SK-N-SH (cell line): Measurements from ENCODE around the gene NEK7. TPM values are rescaled to one million over a fixed set of nuclear protein-coding genes. Genes with fewer than 3 reads are reported as not detected.
A peak's percentile ranks its signal among the peaks of the same experiment; 100 is the strongest.
"Not testable (repeated sequence)": the region's sequence is repeated elsewhere in the genome, so short reads cannot be mapped to it uniquely, and the experiment has no call there.

ENCODE experiments used
- CTCF ChIA-PET: fragments of 300-600, 350-600 bp; formaldehyde crosslinking; extraction: SDS; loops from one replicate; lab custom pipeline; 2021; lab: Yijun Ruan, JAX
- POLR2A ChIA-PET: fragments of 350-600 bp; sonication (Branson Sonifier 250); formaldehyde crosslinking; extraction: SDS; loops from one replicate; lab custom pipeline; 2020; ENCODE audit warnings: antibody characterized with exemption, inconsistent platforms; lab: Yijun Ruan, JAX
- DNase-seq: peaks from one replicate; pipeline ENCODE4 v3.0.0; 2012
- H2AFZ ChIP-seq: fragments of 200-600 bp; sonication (generic); 2 replicates; pipeline ENCODE4 v1.8.1; 2016; ENCODE audit warnings: antibody characterized with exemption, mild to moderate bottlenecking, low read depth
- H3F3A ChIP-seq: fragments of 200-600 bp; sonication (generic); replicated peaks from 2 replicates; pipeline ENCODE3; 2016; ENCODE audit warnings: antibody characterized with exemption, mild to moderate bottlenecking; ENCODE audit not compliant: insufficient read depth
- H3K27ac ChIP-seq, 2 experiments: fragments of 200-500 bp in 1 of 2; fragments of 200-600 bp in 1 of 2; sonication (Bioruptor generic) in 1 of 2; sonication (generic), shearing (Covaris generic) in 1 of 2; 2 replicates each; pipeline versions ENCODE4 v1.5.1 to v1.6.1; 2014 to 2016; ENCODE audit warnings: low read depth in 2 of 2, inconsistent platforms in 1 of 2, low read length in 1 of 2, mild to moderate bottlenecking in 1 of 2, mixed read lengths in 1 of 2
- H3K27me3 ChIP-seq: fragments of 200-600 bp; sonication (generic), shearing (Covaris generic); 2 replicates; pipeline ENCODE4 v1.6.1; 2016; ENCODE audit warnings: mixed run types; ENCODE audit not compliant: insufficient read depth
- H3K36me3 ChIP-seq, 2 experiments: fragments of 200-500 bp in 1 of 2; fragments of 200-600 bp in 1 of 2; sonication (Bioruptor generic) in 1 of 2; sonication (generic) in 1 of 2; replicated peaks in 1 of 2; 2 replicates each; pipeline versions ENCODE3 to v1.5.1; 2014 to 2016; ENCODE audit warnings: low read length in 1 of 2, mild to moderate bottlenecking in 1 of 2; ENCODE audit not compliant: insufficient read depth in 2 of 2, control insufficient read depth in 1 of 2
- H3K4me1 ChIP-seq, 2 experiments: fragments of 200-500 bp in 1 of 2; fragments of 200-600 bp in 1 of 2; sonication (Bioruptor generic) in 1 of 2; sonication (generic), shearing (Covaris generic) in 1 of 2; 2 replicates each; pipeline versions ENCODE4 v1.5.1 to v1.6.1; 2014 to 2016; ENCODE audit warnings: low read depth in 1 of 2, low read length in 1 of 2, mixed run types in 1 of 2; ENCODE audit not compliant: insufficient read depth in 2 of 2, control insufficient read depth in 1 of 2
- H3K4me2 ChIP-seq: fragments of 200-600 bp; sonication (generic), shearing (Covaris generic); 2 replicates; pipeline ENCODE4 v1.6.1; 2017; ENCODE audit warnings: mixed run types
- H3K4me3 ChIP-seq, 2 experiments: fragments of 200-500 bp in 1 of 2; fragments of 200-600 bp in 1 of 2; sonication (Bioruptor generic) in 1 of 2; sonication (generic), shearing (Covaris generic) in 1 of 2; 2 replicates each; pipeline versions ENCODE4 v1.5.1 to v1.8.1; 2014 to 2016; ENCODE audit warnings: low read depth in 2 of 2, inconsistent platforms in 1 of 2, low read length in 1 of 2, mild to moderate bottlenecking in 1 of 2, mixed read lengths in 1 of 2, moderate library complexity in 1 of 2
- H3K79me2 ChIP-seq: fragments of 200-600 bp; sonication (generic); 2 replicates; pipeline ENCODE4 v1.8.1; 2017; ENCODE audit warnings: mild to moderate bottlenecking; ENCODE audit not compliant: insufficient read depth
- H3K9ac ChIP-seq: fragments of 200-600 bp; sonication (generic); 2 replicates; pipeline ENCODE4 v1.6.1; 2017; ENCODE audit warnings: mixed run types
- H3K9me2 ChIP-seq: fragments of 200-600 bp; sonication (generic); 2 replicates; pipeline ENCODE4 v1.6.1; 2017; ENCODE audit warnings: mixed run types
- H3K9me3 ChIP-seq: fragments of 200-600 bp; sonication (generic); 2 replicates; pipeline ENCODE4 v1.6.1; 2017; ENCODE audit warnings: mixed run types, mild to moderate bottlenecking, moderate library complexity
- H4K20me1 ChIP-seq: fragments of 200-600 bp; sonication (generic); 2 replicates; pipeline ENCODE4 v1.6.1; 2017; ENCODE audit warnings: mild to moderate bottlenecking, mixed run types; ENCODE audit not compliant: insufficient read depth
- FOSL2 ChIP-seq: IDR thresholded peaks from 2 replicates; pipeline ENCODE4 v1.4.0; 2012; ENCODE audit warnings: low read depth, mild to moderate bottlenecking, moderate library complexity, borderline replicate concordance
- FOXM1 ChIP-seq: IDR thresholded peaks from 2 replicates; pipeline ENCODE4 v1.4.0; 2012; ENCODE audit warnings: low read depth, mild to moderate bottlenecking
- GABPA ChIP-seq: IDR thresholded peaks from 2 replicates; pipeline ENCODE4 v1.4.0; 2012; ENCODE audit warnings: low read depth, mild to moderate bottlenecking
- GATA2 ChIP-seq: sonication (generic); formaldehyde crosslinking; IDR thresholded peaks from 2 replicates; pipeline ENCODE4 v1.5.0; 2020; ENCODE audit warnings: mild to moderate bottlenecking, missing genetic modification reagents
- JUND ChIP-seq: IDR thresholded peaks from 2 replicates; pipeline ENCODE4 v1.4.0; 2012
- MXI1 ChIP-seq: IDR thresholded peaks from 2 replicates; pipeline ENCODE4 v1.6.1; 2012; ENCODE audit warnings: mild to moderate bottlenecking, low read depth, low read length, improper control_type of control experiment
- NFIC ChIP-seq: IDR thresholded peaks from 2 replicates; pipeline ENCODE4 v1.4.0; 2012; ENCODE audit warnings: borderline replicate concordance
- NRF1 ChIP-seq: IDR thresholded peaks from 2 replicates; pipeline ENCODE4 v1.6.1; 2012; ENCODE audit warnings: low read depth, mild to moderate bottlenecking, low read length
- RCOR1 ChIP-seq: fragments of 150-350 bp; IDR thresholded peaks from 2 replicates; pipeline ENCODE4 v1.6.1; 2017; ENCODE audit warnings: antibody characterized with exemption, low read length
- RXRA ChIP-seq: IDR thresholded peaks from 2 replicates; pipeline ENCODE4 v1.4.0; 2012; ENCODE audit warnings: low read depth, mild to moderate bottlenecking, borderline replicate concordance
- SMC3 ChIP-seq: IDR thresholded peaks from 2 replicates; pipeline ENCODE4 v1.6.1; 2012; ENCODE audit warnings: low read depth, low read length, improper control_type of control experiment
- TEAD4 ChIP-seq: IDR thresholded peaks from 2 replicates; pipeline ENCODE4 v1.4.0; 2012; ENCODE audit warnings: mild to moderate bottlenecking, borderline replicate concordance; ENCODE audit not compliant: insufficient read depth
- USF2 ChIP-seq: fragments of 150-350 bp; IDR thresholded peaks from 2 replicates; pipeline ENCODE4 v1.6.1; 2017; ENCODE audit warnings: antibody characterized with exemption, low read length, low read depth, borderline replicate concordance
- ZBTB33 ChIP-seq: IDR thresholded peaks from 2 replicates; pipeline ENCODE4 v1.4.0; 2012; ENCODE audit warnings: low read depth, borderline replicate concordance
- WGBS: methylation state at CpG from one replicate; pipeline ENCODE4 v1.1.6; 2017; ENCODE audit warnings: low lambda C conversion rate; 5-methylcytosine and 5-hydroxymethylcytosine counted together
- polyA plus RNA-seq, 3 experiments: library from polyadenylated mRNA; depleted of rRNA; stranded (reverse); fragments of >200 nt; gene quantifications; 2 replicates each; pipeline ENCODE4 v1.2.3, GENCODE V29; 2012

NEK7 gene
- polyA plus RNA-seq, 1 of the 3 experiments (the other 2 are of a cell fraction), result 85.8 TPM

DNA sequence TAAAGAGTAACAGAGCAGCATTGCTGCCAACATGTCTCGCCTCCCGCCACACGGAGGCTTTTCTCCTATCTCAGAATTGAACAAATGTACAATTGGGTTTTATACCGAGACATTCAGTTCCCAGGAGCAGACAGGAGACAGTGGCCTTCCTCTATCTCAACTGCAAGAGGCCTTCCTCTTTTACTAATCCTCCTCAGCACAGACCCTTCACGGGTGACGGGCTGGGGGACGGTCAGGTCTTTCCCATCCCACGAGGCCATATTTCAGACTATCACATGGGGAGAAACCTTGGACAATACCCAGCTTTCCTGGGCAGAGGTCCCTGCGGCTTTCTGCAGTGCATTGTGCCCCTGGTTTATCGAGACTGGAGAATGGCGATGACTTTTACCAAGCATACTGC lies 26.7 kb upstream of the NEK7 start:
- POLR2A ChIA-PET, H3K9me2 ChIP-seq: not testable (repeated sequence)
- CTCF ChIA-PET, result interaction anchor here (1.3 kb wide), 1 partner anchor 26 kb away, joined by 4 read pairs; no protein-coding TSS in a partner anchor

GRCh38 chr1:198132060-198132781 lies 24.6 kb upstream of the NEK7 start:
- ChIA-PET CTCF (no interaction called here), POLR2A (no interaction called here)
- Histone ChIP-seq H3F3A (no peaks in the 10 kb centered on the region), H3K27me3 (no peaks in the 10 kb centered on the region), H3K4me1 (no peaks in the 10 kb centered on the region), H3K27ac (no peak overlapping the region), H2AFZ (peak overlapping the region; percentile 22; the same call in 1 of the 2 replicates), H4K20me1 (no peaks in the 10 kb centered on the region), H3K4me2 (no peak overlapping the region), H3K4me3 (no peak overlapping the region), H3K9ac (no peak overlapping the region), H3K36me3 (no peaks in the 10 kb centered on the region), H3K9me3 (no peaks in the 10 kb centered on the region), H3K9me2 (no peaks in the 10 kb centered on the region), H3K79me2 (no peaks in the 10 kb centered on the region)
- 81% methylated on average over 6 of the region's 6 CpGs for WGBS
- DNase-seq, result no peak
- TF ChIP-seq USF2 (no peak), NRF1 (no peak), SMC3 (no peak), FOSL2 (no peak), GABPA (no peak), MXI1 (no peak), GATA2 (no peak), RCOR1 (no peak), RXRA (no peak), ZBTB33 (no peak), JUND (no peak), FOXM1 (no peak), TEAD4 (no peak), NFIC (no peak)

More for the DNA sequence above, 26.7 kb upstream of the NEK7 start:
- not testable (repeated sequence) for H3K9me3 ChIP-seq, H4K20me1 ChIP-seq, H3K9ac ChIP-seq, H3K27ac ChIP-seq, H2AFZ ChIP-seq, H3K36me3 ChIP-seq, H3K27me3 ChIP-seq, H3K4me2 ChIP-seq, DNase-seq, H3K4me3 ChIP-seq, H3K79me2 ChIP-seq
- 86% methylated on average over 11 of the region's 11 CpGs for WGBS
- Histone ChIP-seq H3F3A (peaks cover 13% of the 10 kb centered on the region), H3K4me1 (peaks cover 6 to 12% of the 10 kb centered on the region in 2 experiments; a peak in 2 of 4 replicates)
